Measurements from ENCODE around the gene SOCS4. TPM values are rescaled to one million over a fixed set of nuclear protein-coding genes. Genes with fewer than 3 reads are reported as not detected.

SOCS4 gene
- total RNA-seq, 6 experiments from 2014 or later: 5.5 to 8.5 (median 7.6) TPM

DNA sequence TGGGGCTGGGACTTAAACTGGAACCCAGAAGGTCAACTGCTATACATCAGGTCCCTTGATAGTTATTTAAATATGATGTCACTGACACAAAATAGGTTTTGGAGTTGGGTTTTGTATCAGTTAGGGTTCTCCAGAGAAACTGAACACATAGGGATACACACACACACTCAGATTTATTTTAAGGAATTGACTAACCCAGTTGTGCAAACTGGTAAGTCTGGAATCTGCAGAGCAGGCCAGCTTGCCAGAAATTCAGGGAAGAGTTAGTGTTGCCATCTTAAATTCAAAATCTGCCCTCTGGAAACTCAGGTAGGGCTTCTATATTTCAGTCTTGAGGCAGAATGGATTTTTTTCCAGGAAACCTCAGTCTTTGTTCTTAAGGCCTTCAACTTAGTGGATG is 61.3 kb downstream of the SOCS4 start:
- DNase-seq (no peak), ATAC-seq (no peak)
- Histone ChIP-seq H3K4me1 (no peaks in the 10 kb centered on the region), H3K9me3 (no peaks in the 10 kb centered on the region), H3K27ac (no peak overlapping the region), H3K27me3 (no peaks in the 10 kb centered on the region), H3K36me3 (no peaks in the 10 kb centered on the region), H3K4me3 (no peak overlapping the region)
- intact Hi-C loops (cut with DNase I): no loop called here
- TF ChIP-seq CTCF (IDR thresholded peaks at IDR 0.05) (no peak), POLR2A (IDR thresholded peaks at IDR 0.05) (no peak)

DNA sequence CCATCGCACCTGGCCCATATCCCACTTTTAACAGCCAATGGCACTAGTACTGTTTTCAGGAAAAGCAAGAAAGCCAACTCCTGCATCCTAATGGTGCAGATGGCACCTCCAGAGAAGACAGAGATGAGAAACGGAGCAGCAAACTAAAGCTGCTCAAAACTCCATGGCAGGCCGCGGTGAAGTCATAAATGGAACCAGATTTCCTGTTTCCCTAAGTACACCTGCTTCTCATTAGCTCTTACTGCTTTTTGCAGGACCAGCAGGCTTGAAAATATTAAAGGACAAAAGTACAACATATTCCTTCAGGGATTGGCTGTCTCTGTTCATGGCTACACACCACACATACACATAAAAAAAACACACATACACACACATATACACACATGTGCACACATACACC is 65.3 kb downstream of the SOCS4 start:
- Histone ChIP-seq H3K27ac (no peak overlapping the region), H3K9me3 (no peaks in the 10 kb centered on the region), H3K4me3 (no peak overlapping the region), H3K4me1 (no peaks in the 10 kb centered on the region), H3K27me3 (no peaks in the 10 kb centered on the region), H3K36me3 (no peaks in the 10 kb centered on the region)
- intact Hi-C loops (cut with DNase I): loop anchor here (5.0 to 10.0 kb wide), 2 partner anchors 62 to 65 kb away; no protein-coding TSS in a partner anchor
- TF ChIP-seq CTCF (IDR thresholded peaks at IDR 0.05) (no peak), POLR2A (IDR thresholded peaks at IDR 0.05) (no peak)
- 64% methylated on average over 4 of the region's 4 CpGs for WGBS (ENCODE audit: insufficient coverage, low coverage, low lambda C conversion rate, missing lambda C conversion rate)
- DNase-seq (no peak), ATAC-seq (no peak)

- no peak for TF ChIP-seq POLR2A (IDR thresholded peaks at IDR 0.05)
- TF ChIP-seq CTCF (IDR thresholded peaks at IDR 0.05): no peak
- Histone ChIP-seq H3K36me3 (no peaks in the 10 kb centered on the region), H3K4me1 (no peaks in the 10 kb centered on the region), H3K27me3 (no peaks in the 10 kb centered on the region), H3K9me3 (no peaks in the 10 kb centered on the region), H3K4me3 (no peak overlapping the region), H3K27ac (no peak overlapping the region)
- ATAC-seq: no peak
- WGBS (ENCODE audit: insufficient coverage, low coverage, low lambda C conversion rate, missing lambda C conversion rate): 58% methylated on average over 8 of the region's 9 CpGs
- no peak for DNase-seq
- intact Hi-C loops (cut with DNase I): loop anchor here (5.0 to 10.0 kb wide), 2 partner anchors 60 to 63 kb away; no protein-coding TSS in a partner anchor
Measured at GRCh38 chr14:55094292-55095157, 67.5 kb downstream of the SOCS4 start.

- TF ChIP-seq CTCF (IDR thresholded peaks at IDR 0.05) (no peak), POLR2A (IDR thresholded peaks at IDR 0.05) (no peak)
- Histone ChIP-seq H3K36me3 (no peaks in the 10 kb centered on the region), H3K4me3 (no peak overlapping the region), H3K9me3 (no peaks in the 10 kb centered on the region), H3K27me3 (no peaks in the 10 kb centered on the region), H3K4me1 (peaks cover 0 to 11% (median 3%) of the 10 kb centered on the region in 4 donors), H3K27ac (peak overlapping the region in 1 of 3 donors; percentile 31)
- DNase-seq (peak in 2 of 3 donors; percentile 32 to 49), ATAC-seq (peak in 2 of 4 donors; percentile 10 to 35)
- intact Hi-C loops (cut with DNase I): loop anchor here in 1 of 2 donors (10.0 kb wide), 1 partner anchor 57 kb away; no protein-coding TSS in a partner anchor
- WGBS (ENCODE audit: insufficient coverage, low coverage, low lambda C conversion rate, missing lambda C conversion rate): 69% methylated on average over 5 of the region's 5 CpGs
Measured at GRCh38 chr14:55097881-55098560, 71.0 kb downstream of the SOCS4 start.
